ENCODE data around the gene GPC6.

GRCh38 chr13:93411186-93411680, 184.6 kb downstream of the GPC6 start:
- no peak for TF ChIP-seq MEF2A (IDR thresholded peaks at IDR 0.05; ENCODE audit: control insufficient read depth, low read depth, low read length)
- TF ChIP-seq, protein P1, sequence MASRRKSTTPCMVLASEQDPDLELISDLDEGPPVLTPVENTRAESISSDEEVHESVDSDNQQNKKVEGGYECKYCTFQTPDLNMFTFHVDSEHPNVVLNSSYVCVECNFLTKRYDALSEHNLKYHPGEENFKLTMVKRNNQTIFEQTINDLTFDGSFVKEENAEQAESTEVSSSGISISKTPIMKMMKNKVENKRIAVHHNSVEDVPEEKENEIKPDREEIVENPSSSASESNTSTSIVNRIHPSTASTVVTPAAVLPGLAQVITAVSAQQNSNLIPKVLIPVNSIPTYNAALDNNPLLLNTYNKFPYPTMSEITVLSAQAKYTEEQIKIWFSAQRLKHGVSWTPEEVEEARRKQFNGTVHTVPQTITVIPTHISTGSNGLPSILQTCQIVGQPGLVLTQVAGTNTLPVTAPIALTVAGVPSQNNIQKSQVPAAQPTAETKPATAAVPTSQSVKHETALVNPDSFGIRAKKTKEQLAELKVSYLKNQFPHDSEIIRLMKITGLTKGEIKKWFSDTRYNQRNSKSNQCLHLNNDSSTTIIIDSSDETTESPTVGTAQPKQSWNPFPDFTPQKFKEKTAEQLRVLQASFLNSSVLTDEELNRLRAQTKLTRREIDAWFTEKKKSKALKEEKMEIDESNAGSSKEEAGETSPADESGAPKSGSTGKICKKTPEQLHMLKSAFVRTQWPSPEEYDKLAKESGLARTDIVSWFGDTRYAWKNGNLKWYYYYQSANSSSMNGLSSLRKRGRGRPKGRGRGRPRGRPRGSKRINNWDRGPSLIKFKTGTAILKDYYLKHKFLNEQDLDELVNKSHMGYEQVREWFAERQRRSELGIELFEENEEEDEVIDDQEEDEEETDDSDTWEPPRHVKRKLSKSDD (conservative IDR thresholded peaks at IDR 0.05; ENCODE audit: low read length) = no peak
- TF ChIP-seq, protein P2, sequence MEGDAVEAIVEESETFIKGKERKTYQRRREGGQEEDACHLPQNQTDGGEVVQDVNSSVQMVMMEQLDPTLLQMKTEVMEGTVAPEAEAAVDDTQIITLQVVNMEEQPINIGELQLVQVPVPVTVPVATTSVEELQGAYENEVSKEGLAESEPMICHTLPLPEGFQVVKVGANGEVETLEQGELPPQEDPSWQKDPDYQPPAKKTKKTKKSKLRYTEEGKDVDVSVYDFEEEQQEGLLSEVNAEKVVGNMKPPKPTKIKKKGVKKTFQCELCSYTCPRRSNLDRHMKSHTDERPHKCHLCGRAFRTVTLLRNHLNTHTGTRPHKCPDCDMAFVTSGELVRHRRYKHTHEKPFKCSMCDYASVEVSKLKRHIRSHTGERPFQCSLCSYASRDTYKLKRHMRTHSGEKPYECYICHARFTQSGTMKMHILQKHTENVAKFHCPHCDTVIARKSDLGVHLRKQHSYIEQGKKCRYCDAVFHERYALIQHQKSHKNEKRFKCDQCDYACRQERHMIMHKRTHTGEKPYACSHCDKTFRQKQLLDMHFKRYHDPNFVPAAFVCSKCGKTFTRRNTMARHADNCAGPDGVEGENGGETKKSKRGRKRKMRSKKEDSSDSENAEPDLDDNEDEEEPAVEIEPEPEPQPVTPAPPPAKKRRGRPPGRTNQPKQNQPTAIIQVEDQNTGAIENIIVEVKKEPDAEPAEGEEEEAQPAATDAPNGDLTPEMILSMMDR (IDR thresholded peaks at IDR 0.05 in 2 of 3, conservative IDR thresholded peaks at IDR 0.05 in 1 of 3; ENCODE audit: insufficient read depth in 2 of 3, low read depth in 1 of 3, low read length in 3 of 3) = no peak
- no peak for TF ChIP-seq TRIM24 (IDR thresholded peaks at IDR 0.05)
- no peak for TF ChIP-seq MXI1 (IDR thresholded peaks at IDR 0.05; ENCODE audit: low read depth, low read length)
- no peak for TF ChIP-seq MTA3 (IDR thresholded peaks at IDR 0.05; ENCODE audit: borderline replicate concordance)
- no peak for TF ChIP-seq POLR2AphosphoS5 (IDR thresholded peaks at IDR 0.05; ENCODE audit: control insufficient read depth, insufficient read depth, low read depth, low read length)
- TF ChIP-seq COPS2 (conservative IDR thresholded peaks at IDR 0.05) = no peak
- no peak for TF ChIP-seq ZNF766 (CRISPR knock-in tag; conservative IDR thresholded peaks at IDR 0.05)
- TF ChIP-seq L3MBTL2 (IDR thresholded peaks at IDR 0.05) = no peak
